Measurements from ENCODE around the gene TDP1. TPM values are rescaled to one million over a fixed set of nuclear protein-coding genes. Genes with fewer than 3 reads are reported as not detected.

TDP1 gene
- total RNA-seq, 6 donors from 2014 or later, result 6.4 to 33.5 (median 13.5) TPM

- H3K36me3 ChIP-seq, result no peaks in the 10 kb centered on the region
- H3K9me3 ChIP-seq, result no peaks in the 10 kb centered on the region
- H3K4me1 ChIP-seq, result no peaks in the 10 kb centered on the region
- H3K4me3 ChIP-seq, result no peak overlapping the region
- WGBS, 2 donors, result 7 to 52% methylated on average over 1 of the region's 1 CpG
- H3K27ac ChIP-seq, result no peak overlapping the region
- no peak for ATAC-seq (ENCODE audit: low FRiP score in 2 of 2)
- no peak for DNase-seq
- TF ChIP-seq POLR2AphosphoS5 (IDR thresholded peaks at IDR 0.05), result no peak
- no peak for TF ChIP-seq POLR2A (IDR thresholded peaks at IDR 0.05)
- TF ChIP-seq CTCF (IDR thresholded peaks at IDR 0.05), result no peak
- TF ChIP-seq EP300 (IDR thresholded peaks at IDR 0.05), result no peak
- H3K27me3 ChIP-seq, result no peaks in the 10 kb centered on the region
These were observed 135.7 kb downstream of the TDP1 start for GRCh38 chr14:90091393-90091792.

GRCh38 chr14:90093942-90094595 is 138.3 kb downstream of the TDP1 start:
- H3K27ac ChIP-seq, result no peak overlapping the region
- H3K9me3 ChIP-seq, result no peaks in the 10 kb centered on the region
- no peak for DNase-seq
- ATAC-seq (ENCODE audit: low FRiP score in 2 of 2), result no peak
- H3K4me1 ChIP-seq, result no peaks in the 10 kb centered on the region
- no peaks in the 10 kb centered on the region for H3K27me3 ChIP-seq
- no peaks in the 10 kb centered on the region for H3K36me3 ChIP-seq
- TF ChIP-seq POLR2AphosphoS5 (IDR thresholded peaks at IDR 0.05) (no peak), EP300 (IDR thresholded peaks at IDR 0.05) (no peak), POLR2A (IDR thresholded peaks at IDR 0.05) (no peak), CTCF (IDR thresholded peaks at IDR 0.05) (no peak)
- H3K4me3 ChIP-seq, result no peak overlapping the region
- 51 to 63% methylated on average over 2 of the region's 2 CpGs for WGBS, 2 donors

Other genes with a start within 250 kb of the TDP1 start
- 1 to 10 TPM; 1.9 to 9.4 (median 4.6) TPM for gene EFCAB11, start 1.2 kb upstream of the TDP1 start, total RNA-seq
- gene KCNK13, start 106.1 kb downstream of the TDP1 start, total RNA-seq, result 1 to 10 TPM in 3 of 6 donors, under 1 TPM in 1, not detected in 2; 0.22 to 3.0 (median 1.2) TPM